ENCODE results near the gene TMEM109. TPM values are rescaled to one million over a fixed set of nuclear protein-coding genes. Genes with fewer than 3 reads are reported as not detected.

The TMEM109 gene
- total and polyA plus RNA-seq, 2 of the 8 experiments (the other 6 are each of a cell fraction or from before 2014, with no cell fraction given): 27.3 to 30.3 TPM

DNA sequence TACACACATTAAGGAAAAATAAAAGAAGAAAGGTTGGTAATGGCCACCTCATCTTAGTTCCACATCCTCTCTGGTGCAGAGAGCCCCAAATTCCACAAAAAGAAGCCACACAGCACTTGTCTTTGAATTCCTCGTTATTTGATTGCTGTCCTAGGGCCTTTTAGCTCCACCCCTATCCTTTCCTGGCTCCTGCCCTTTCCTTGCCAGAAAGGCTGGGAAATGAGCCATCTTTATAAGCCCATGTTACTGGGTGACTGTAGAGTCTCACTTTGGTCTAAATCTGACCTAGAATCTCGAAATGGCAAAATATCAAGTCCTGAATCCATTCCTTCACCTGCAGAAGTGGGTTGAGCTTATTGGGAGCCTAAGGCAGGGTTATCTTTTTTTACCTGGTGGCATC lies 6.0 kb downstream of the TMEM109 start:
- Histone ChIP-seq H3K4me2 (ENCODE audit: insufficient read depth in 1 of 2, low read depth in 2 of 2, low read length in 2 of 2) (no peak overlapping the region), H4K8ac (ENCODE audit: extremely low read depth, insufficient read depth, low read length) (no peak overlapping the region), H3K9me3 (ENCODE audit: insufficient read depth in 2 of 2, low read depth in 1 of 2, low read length in 1 of 2) (no peaks in the 10 kb centered on the region), H2BK15ac (ENCODE audit: low read length) (no peak overlapping the region), H3K27ac (ENCODE audit: low read depth, low read length) (no peak overlapping the region), H2BK120ac (replicated peaks; ENCODE audit: low read depth, low read length) (no peak overlapping the region), H3K4ac (replicated peaks; ENCODE audit: insufficient read length, low read depth, low read length) (no peak overlapping the region), H3K14ac (ENCODE audit: insufficient read length) (no peak overlapping the region), H2BK20ac (ENCODE audit: low read length) (no peak overlapping the region), H3K23me2 (ENCODE audit: low read depth, low read length) (peaks cover 3% of the 10 kb centered on the region; the same call in 1 of the 2 replicates), H4K91ac (replicated peaks; ENCODE audit: insufficient read length, low read length) (no peak overlapping the region), H4K20me1 (replicated peaks in 1 of 2; ENCODE audit: control insufficient read depth in 1 of 2, insufficient read depth in 2 of 2, low read length in 2 of 2) (peaks cover 3 to 11% of the 10 kb centered on the region in 2 experiments), H3K4me1 (replicated peaks in 1 of 4; ENCODE audit: control insufficient read depth in 3 of 4, insufficient read depth in 4 of 4, low read length in 3 of 4) (peaks cover 6 to 19% (median 13%) of the 10 kb centered on the region in 4 experiments; a peak in 6 of 7 replicates), H2AK5ac (ENCODE audit: low read depth, low read length) (no peak overlapping the region), H2BK5ac (ENCODE audit: low read depth, low read length) (no peak overlapping the region), H3K56ac (replicated peaks; ENCODE audit: insufficient read length, low read depth, low read length) (no peak overlapping the region), H3K79me2 (ENCODE audit: control insufficient read depth in 1 of 2, insufficient read depth in 2 of 2, low read length in 2 of 2) (peaks cover 5 to 24% of the 10 kb centered on the region in 2 experiments), H3K36me3 (ENCODE audit: control insufficient read depth in 2 of 4, insufficient read depth in 4 of 4, low read length in 3 of 4) (peaks cover 3 to 14% (median 9%) of the 10 kb centered on the region in 4 experiments; a peak in 5 of 8 replicates), H3K9ac (replicated peaks in 1 of 4; ENCODE audit: extremely low read depth in 1 of 4, low read depth in 3 of 4, low read length in 3 of 4) (no peak overlapping the region), H4K5ac (ENCODE audit: insufficient read length, low read depth, low read length) (no peak overlapping the region), H3K18ac (ENCODE audit: extremely low read depth, low read length) (no peak overlapping the region), H2BK12ac (ENCODE audit: low read depth, low read length) (no peak overlapping the region), H2AFZ (ENCODE audit: low read length) (no peak overlapping the region), H3K4me3 (ENCODE audit: extremely low read depth in 1 of 4, insufficient read depth in 2 of 4, low read depth in 3 of 4, low read length in 4 of 4) (no peak overlapping the region), H3K23ac (ENCODE audit: insufficient read length) (no peak overlapping the region), H3K27me3 (replicated peaks in 1 of 4; ENCODE audit: control insufficient read depth in 3 of 4, extremely low read depth in 1 of 4, insufficient read depth in 3 of 4, low read length in 3 of 4) (no peaks in the 10 kb centered on the region), H3K79me1 (ENCODE audit: low read depth, low read length) (no peaks in the 10 kb centered on the region; the same call in 1 of the 2 replicates)
- ChIA-PET CTCF (ENCODE audit: partially characterized antibody) (interaction anchor here (0.8 to 1.0 kb wide), 2 partner anchors 23 to 77 kb away, joined by 3 read pairs; no protein-coding TSS in a partner anchor), POLR2A (ENCODE audit: partially characterized antibody) (no interaction called here)
- 95% methylated on average over 2 of the region's 2 CpGs; no CpG with 5 or more reads in 1 of the 2 experiments for WGBS, 2 experiments (ENCODE audit: extremely low coverage in 1 of 2, insufficient coverage in 1 of 2, insufficient read length in 1 of 2, insufficient replicate concordance in 2 of 2, low coverage in 1 of 2, low lambda C conversion rate in 2 of 2, missing lambda C conversion rate in 1 of 2)
- DNase-seq (ENCODE audit: low read depth in 1 of 2, low spot score in 2 of 2) (no peak), FAIRE-seq (no peak)
- no peak for TF ChIP-seq HDAC2 (IDR thresholded peaks at IDR 0.05; ENCODE audit: borderline replicate concordance in 1 of 2, low read depth in 2 of 2, low read length in 2 of 2)
- TF ChIP-seq NRF1 (IDR thresholded peaks at IDR 0.05; ENCODE audit: low read depth, low read length): no peak
- no peak for TF ChIP-seq SP1 (IDR thresholded peaks at IDR 0.05; ENCODE audit: low read depth, low read length)
- no peak for TF ChIP-seq CHD2 (IDR thresholded peaks at IDR 0.05; ENCODE audit: low read length)
- TF ChIP-seq, protein P1, sequence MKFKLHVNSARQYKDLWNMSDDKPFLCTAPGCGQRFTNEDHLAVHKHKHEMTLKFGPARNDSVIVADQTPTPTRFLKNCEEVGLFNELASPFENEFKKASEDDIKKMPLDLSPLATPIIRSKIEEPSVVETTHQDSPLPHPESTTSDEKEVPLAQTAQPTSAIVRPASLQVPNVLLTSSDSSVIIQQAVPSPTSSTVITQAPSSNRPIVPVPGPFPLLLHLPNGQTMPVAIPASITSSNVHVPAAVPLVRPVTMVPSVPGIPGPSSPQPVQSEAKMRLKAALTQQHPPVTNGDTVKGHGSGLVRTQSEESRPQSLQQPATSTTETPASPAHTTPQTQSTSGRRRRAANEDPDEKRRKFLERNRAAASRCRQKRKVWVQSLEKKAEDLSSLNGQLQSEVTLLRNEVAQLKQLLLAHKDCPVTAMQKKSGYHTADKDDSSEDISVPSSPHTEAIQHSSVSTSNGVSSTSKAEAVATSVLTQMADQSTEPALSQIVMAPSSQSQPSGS (IDR thresholded peaks at IDR 0.05; ENCODE audit: low read length): no peak
- no peak for TF ChIP-seq POLR2A (IDR thresholded peaks at IDR 0.05; ENCODE audit: control extremely low read depth in 1 of 2, low read depth in 2 of 2, low read length in 2 of 2)
- TF ChIP-seq CBX8 (IDR thresholded peaks at IDR 0.05; ENCODE audit: borderline replicate concordance, low read depth, low read length): no peak
- no peak for TF ChIP-seq KDM5A (IDR thresholded peaks at IDR 0.05; ENCODE audit: low read length)
